WTC11 (cell line): ENCODE results near the gene CNPY3. TPM values are rescaled to one million over a fixed set of nuclear protein-coding genes. Genes with fewer than 3 reads are reported as not detected.

Experiments
- ATAC-seq: fragments of 200-7000 bp; cut with Tn5 transposase; 2 replicates; pipeline ENCODE4 v1.10.0; 2021; ENCODE audit warnings: mild to moderate bottlenecking, moderate library complexity
- CTCF ChIA-PET: fragments of 300-600 bp; sonication (Branson Sonifier 250); formaldehyde crosslinking; loops from one replicate; lab custom pipeline; 2021; ENCODE audit warnings: antibody characterized with exemption; lab: Charles Lee
- POLR2A ChIA-PET: fragments of 350-600 bp; sonication (Branson Sonifier 250); formaldehyde crosslinking; loops from one replicate; lab custom pipeline; 2021; ENCODE audit warnings: antibody characterized with exemption; lab: Charles Lee
- DNase-seq: peaks from one replicate; pipeline ENCODE4 v3.0.0; 2021; ENCODE audit warnings: low spot score
- H3K27ac Mint-ChIP-seq: 2 replicates; pipeline ENCODE4 v1.8.0; 2021; ENCODE audit warnings: mixed read lengths
- H3K27me3 Mint-ChIP-seq: 2 replicates; pipeline ENCODE4 v1.8.0; 2021; ENCODE audit warnings: low read depth, mild to moderate bottlenecking, moderate library complexity, mixed read lengths
- H3K36me3 Mint-ChIP-seq: 2 replicates; pipeline ENCODE4 v1.8.0; 2021; ENCODE audit warnings: mixed read lengths
- H3K4me1 Mint-ChIP-seq: 2 replicates; pipeline ENCODE4 v1.8.0; 2022; ENCODE audit warnings: mixed read lengths
- H3K4me3 Mint-ChIP-seq: 2 replicates; pipeline ENCODE4 v1.8.0; 2021; ENCODE audit warnings: mild to moderate bottlenecking, moderate library complexity, mixed read lengths
- H3K9me3 Mint-ChIP-seq: 2 replicates; pipeline ENCODE4 v1.8.0; 2021; ENCODE audit warnings: mixed read lengths
- CREB1 ChIP-seq: sonication (generic); formaldehyde crosslinking; IDR thresholded peaks from 2 replicates; pipeline ENCODE4 v1.8.0; 2023; ENCODE audit warnings: mild to moderate bottlenecking, missing genetic modification reagents
- CREM ChIP-seq: sonication (generic); formaldehyde crosslinking; IDR thresholded peaks from 2 replicates; pipeline ENCODE4 v1.8.1; 2022; ENCODE audit warnings: mild to moderate bottlenecking, missing genetic modification reagents, moderate library complexity
- ESRRA ChIP-seq: sonication (generic); formaldehyde crosslinking; IDR thresholded peaks from 2 replicates; pipeline ENCODE4 v1.8.1; 2022; ENCODE audit warnings: mild to moderate bottlenecking, missing genetic modification reagents, borderline replicate concordance
- ETV6 ChIP-seq: sonication (generic); formaldehyde crosslinking; IDR thresholded peaks from 2 replicates; pipeline ENCODE4 v1.8.1; 2022; ENCODE audit warnings: mild to moderate bottlenecking, missing genetic modification reagents
- FOXJ3 ChIP-seq: sonication (generic); formaldehyde crosslinking; IDR thresholded peaks from 2 replicates; pipeline ENCODE4 v1.9.0; 2021; ENCODE audit warnings: missing genetic modification reagents, mild to moderate bottlenecking, borderline replicate concordance
- FOXK1 ChIP-seq: sonication (generic); formaldehyde crosslinking; IDR thresholded peaks from 2 replicates; pipeline ENCODE4 v1.8.0; 2022; ENCODE audit warnings: mild to moderate bottlenecking, moderate library complexity, missing genetic modification reagents
- FOXP1 ChIP-seq: sonication (generic); formaldehyde crosslinking; IDR thresholded peaks from 2 replicates; pipeline ENCODE4 v1.8.0; 2022; ENCODE audit warnings: missing genetic modification reagents, mild to moderate bottlenecking, moderate library complexity, borderline replicate concordance
- GABPB1 ChIP-seq: sonication (generic); formaldehyde crosslinking; IDR thresholded peaks from 2 replicates; pipeline ENCODE4 v1.8.1; 2023; ENCODE audit warnings: mild to moderate bottlenecking, missing genetic modification reagents
- JAZF1 ChIP-seq: fragments of 250-450 bp; sonication (Bioruptor Pico); IDR thresholded peaks from 2 replicates; pipeline ENCODE4 v1.9.0; 2021; ENCODE audit warnings: moderate library complexity, mild to moderate bottlenecking, inconsistent platforms
- JUN ChIP-seq: sonication (generic); formaldehyde crosslinking; IDR thresholded peaks from 2 replicates; pipeline ENCODE4 v1.8.0; 2023; ENCODE audit warnings: mild to moderate bottlenecking, missing genetic modification reagents
- MXD4 ChIP-seq: fragments of 250-450 bp; sonication (Bioruptor Pico); IDR thresholded peaks from 2 replicates; pipeline ENCODE4 v1.8.0; 2021; ENCODE audit warnings: mild to moderate bottlenecking, moderate library complexity, borderline replicate concordance
- NFYB ChIP-seq: sonication (generic); formaldehyde crosslinking; conservative IDR thresholded peaks from 2 replicates; pipeline ENCODE4 v1.8.0; 2022; ENCODE audit warnings: low read depth, missing genetic modification reagents
- NR1H2 ChIP-seq: sonication (generic); formaldehyde crosslinking; IDR thresholded peaks from 2 replicates; pipeline ENCODE4 v1.9.0; 2021; ENCODE audit warnings: mild to moderate bottlenecking, moderate library complexity, missing genetic modification reagents
- RELA ChIP-seq: sonication (generic); formaldehyde crosslinking; IDR thresholded peaks from 2 replicates; pipeline ENCODE4 v1.8.1; 2022; ENCODE audit warnings: missing genetic modification reagents, mild to moderate bottlenecking, borderline replicate concordance
- SMAD4 ChIP-seq: sonication (generic); formaldehyde crosslinking; IDR thresholded peaks from 2 replicates; pipeline ENCODE4 v1.8.0; 2022; ENCODE audit warnings: mild to moderate bottlenecking, missing genetic modification reagents
- SOX15 ChIP-seq: fragments of 250-450 bp; sonication (Bioruptor Pico); IDR thresholded peaks from 2 replicates; pipeline ENCODE4 v1.9.0; 2021; ENCODE audit warnings: mild to moderate bottlenecking
- SP1 ChIP-seq: sonication (generic); formaldehyde crosslinking; conservative IDR thresholded peaks from 2 replicates; pipeline ENCODE4 v1.8.1; 2022; ENCODE audit warnings: missing genetic modification reagents
- ZBTB21 ChIP-seq: sonication (generic); formaldehyde crosslinking; IDR thresholded peaks from 2 replicates; pipeline ENCODE4 v1.8.1; 2023; ENCODE audit warnings: mild to moderate bottlenecking, missing genetic modification reagents, borderline replicate concordance
- ZNF232 ChIP-seq: sonication (generic); formaldehyde crosslinking; IDR thresholded peaks from 2 replicates; pipeline ENCODE4 v1.8.0; 2022; ENCODE audit warnings: mild to moderate bottlenecking, missing genetic modification reagents
- ZNF263 ChIP-seq: sonication (generic); formaldehyde crosslinking; IDR thresholded peaks from 2 replicates; pipeline ENCODE4 v1.8.1; 2022; ENCODE audit warnings: low read depth, mild to moderate bottlenecking, moderate library complexity, missing genetic modification reagents
- ZNF416 ChIP-seq: fragments of 250-450 bp; sonication (Bioruptor Pico); IDR thresholded peaks from 2 replicates; pipeline ENCODE4 v1.9.0; 2021; ENCODE audit warnings: mild to moderate bottlenecking, inconsistent platforms
- total RNA-seq: library from RNA; stranded (reverse); gene quantifications from 3 replicates; pipeline ENCODE4 v1.2.3, GENCODE V29; 2021
- TF ChIP-seq, protein P1 (sequence below): sonication (generic); formaldehyde crosslinking; IDR thresholded peaks from 2 replicates; pipeline ENCODE4 v1.8.1; 2023; ENCODE audit warnings: mild to moderate bottlenecking, missing genetic modification reagents
- TF ChIP-seq, protein P2 (sequence below): fragments of 250-450 bp; sonication (Bioruptor Pico); IDR thresholded peaks from 2 replicates; pipeline ENCODE4 v2.1.2; 2022; ENCODE audit warnings: mild to moderate bottlenecking, moderate library complexity
- TF ChIP-seq, protein P3 (sequence below): sonication (generic); formaldehyde crosslinking; IDR thresholded peaks from 2 replicates; pipeline ENCODE4 v1.8.1; 2023; ENCODE audit warnings: mild to moderate bottlenecking, moderate library complexity, missing genetic modification reagents
- TF ChIP-seq, protein P4 (sequence below): sonication (generic); formaldehyde crosslinking; IDR thresholded peaks from 2 replicates; pipeline ENCODE4 v1.8.0; 2022; ENCODE audit warnings: mild to moderate bottlenecking, missing genetic modification reagents

CNPY3 gene
- total RNA-seq, 1 experiment from 2014 or later = 67.0 TPM

DNA sequence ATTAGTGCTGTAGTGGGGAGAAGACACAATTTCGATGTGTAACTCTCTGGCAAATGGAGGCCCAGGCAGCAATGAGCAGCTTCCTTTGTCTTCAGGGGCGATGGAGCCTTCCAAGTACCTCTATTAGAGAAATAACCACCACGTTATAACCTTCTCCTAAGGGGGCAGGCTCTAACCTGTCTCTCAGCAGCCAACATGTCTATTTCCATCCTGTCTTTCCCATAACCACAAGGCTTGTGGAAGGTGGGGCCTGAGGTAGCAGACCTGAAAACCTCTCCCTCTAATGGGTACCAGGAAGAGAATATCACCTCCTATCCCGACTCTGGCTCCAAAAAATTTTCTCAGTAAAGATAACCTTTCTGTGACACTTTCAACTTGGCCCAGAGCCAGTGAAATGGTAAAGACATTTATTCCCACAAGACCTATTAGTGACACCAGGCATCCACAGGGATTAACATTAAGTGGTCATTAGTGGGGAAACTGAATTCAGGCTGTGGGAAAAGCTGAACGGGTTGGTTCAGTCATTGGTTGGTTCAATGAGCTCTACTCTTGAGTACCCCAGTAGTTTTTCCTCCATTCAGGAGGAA lies 45.7 kb downstream of the CNPY3 start:
- CTCF ChIA-PET = interaction anchor here (1.5 kb wide), 1 partner anchor 12 kb away, joined by 6 read pairs; no protein-coding TSS in a partner anchor
- Mint-ChIP-seq H3K4me1 (peaks cover 17% of the 10 kb centered on the region), H3K36me3 (no peaks in the 10 kb centered on the region)

DNA sequence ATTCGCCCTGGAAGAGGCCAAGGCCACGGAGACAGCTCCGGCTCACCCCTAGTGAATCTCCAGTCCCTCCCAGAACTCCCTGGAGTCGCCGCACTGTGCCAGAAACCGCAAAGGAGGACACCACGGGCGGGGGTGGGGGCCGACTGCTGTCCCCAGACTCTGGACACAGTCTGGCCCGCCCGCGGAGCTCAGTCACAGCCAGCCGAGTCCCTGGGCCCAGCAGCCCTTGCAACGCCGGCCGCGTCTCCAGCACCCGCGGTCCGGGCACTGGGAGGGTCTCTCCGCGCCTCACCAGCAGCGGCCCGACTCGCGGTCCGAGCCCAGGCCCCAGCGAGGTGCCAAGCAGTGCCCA lies 49.2 kb downstream of the CNPY3 start:
- Mint-ChIP-seq H3K9me3 (no peaks in the 10 kb centered on the region), H3K36me3 (no peaks in the 10 kb centered on the region), H3K27me3 (no peaks in the 10 kb centered on the region), H3K4me3 (peak overlapping the region; percentile 77), H3K27ac (no peak overlapping the region), H3K4me1 (peaks cover 17% of the 10 kb centered on the region)
- POLR2A ChIA-PET = interaction anchor here (0.6 to 1.9 kb wide), 12 partner anchors 12 to 540 kb away, joined by 3 to 11 read pairs (median 3); partner anchors contain the start of genes CNPY3, GNMT, KLC4 and KLHDC3
- CTCF ChIA-PET = interaction anchor here (1.1 to 3.7 kb wide), 7 partner anchors 10 to 165 kb away, joined by 3 to 19 read pairs (median 5); partner anchors contain the start of genes KLHDC3 and MEA1
- DNase-seq = peak; percentile 40
- TF ChIP-seq SMAD4 = no peak
- no peak for TF ChIP-seq JAZF1
- TF ChIP-seq GABPB1 (CRISPR knock-in tag) = no peak
- TF ChIP-seq CREB1 (CRISPR knock-in tag) = no peak
- no peak for TF ChIP-seq MXD4 (CRISPR knock-in tag)
- no peak for TF ChIP-seq FOXJ3 (CRISPR knock-in tag)
- peak; percentile 22 for ATAC-seq

More for the DNA sequence above, 45.7 kb downstream of the CNPY3 start:
- DNase-seq = no peak
- Mint-ChIP-seq H3K27me3 (no peaks in the 10 kb centered on the region), H3K4me3 (no peak overlapping the region), H3K27ac (no peak overlapping the region), H3K9me3 (no peaks in the 10 kb centered on the region)
- POLR2A ChIA-PET = interaction anchor here (0.6 kb wide), 2 partner anchors 8 to 183 kb away, joined by 3 to 4 read pairs; no protein-coding TSS in a partner anchor
- no peak for TF ChIP-seq NFYB (CRISPR knock-in tag)
- no peak for TF ChIP-seq ZNF232 (CRISPR knock-in tag)
- TF ChIP-seq, protein P1, sequence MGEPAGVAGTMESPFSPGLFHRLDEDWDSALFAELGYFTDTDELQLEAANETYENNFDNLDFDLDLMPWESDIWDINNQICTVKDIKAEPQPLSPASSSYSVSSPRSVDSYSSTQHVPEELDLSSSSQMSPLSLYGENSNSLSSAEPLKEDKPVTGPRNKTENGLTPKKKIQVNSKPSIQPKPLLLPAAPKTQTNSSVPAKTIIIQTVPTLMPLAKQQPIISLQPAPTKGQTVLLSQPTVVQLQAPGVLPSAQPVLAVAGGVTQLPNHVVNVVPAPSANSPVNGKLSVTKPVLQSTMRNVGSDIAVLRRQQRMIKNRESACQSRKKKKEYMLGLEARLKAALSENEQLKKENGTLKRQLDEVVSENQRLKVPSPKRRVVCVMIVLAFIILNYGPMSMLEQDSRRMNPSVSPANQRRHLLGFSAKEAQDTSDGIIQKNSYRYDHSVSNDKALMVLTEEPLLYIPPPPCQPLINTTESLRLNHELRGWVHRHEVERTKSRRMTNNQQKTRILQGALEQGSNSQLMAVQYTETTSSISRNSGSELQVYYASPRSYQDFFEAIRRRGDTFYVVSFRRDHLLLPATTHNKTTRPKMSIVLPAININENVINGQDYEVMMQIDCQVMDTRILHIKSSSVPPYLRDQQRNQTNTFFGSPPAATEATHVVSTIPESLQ = no peak
- no peak for TF ChIP-seq RELA (CRISPR knock-in tag)
- TF ChIP-seq NR1H2 (CRISPR knock-in tag) = no peak
- TF ChIP-seq FOXJ3 (CRISPR knock-in tag) = no peak
- no peak for TF ChIP-seq GABPB1 (CRISPR knock-in tag)
- TF ChIP-seq, protein P2, sequence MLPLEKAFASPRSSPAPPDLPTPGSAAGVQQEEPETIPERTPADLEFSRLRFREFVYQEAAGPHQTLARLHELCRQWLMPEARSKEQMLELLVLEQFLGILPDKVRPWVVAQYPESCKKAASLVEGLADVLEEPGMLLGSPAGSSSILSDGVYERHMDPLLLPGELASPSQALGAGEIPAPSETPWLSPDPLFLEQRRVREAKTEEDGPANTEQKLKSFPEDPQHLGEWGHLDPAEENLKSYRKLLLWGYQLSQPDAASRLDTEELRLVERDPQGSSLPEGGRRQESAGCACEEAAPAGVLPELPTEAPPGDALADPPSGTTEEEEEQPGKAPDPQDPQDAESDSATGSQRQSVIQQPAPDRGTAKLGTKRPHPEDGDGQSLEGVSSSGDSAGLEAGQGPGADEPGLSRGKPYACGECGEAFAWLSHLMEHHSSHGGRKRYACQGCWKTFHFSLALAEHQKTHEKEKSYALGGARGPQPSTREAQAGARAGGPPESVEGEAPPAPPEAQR = no peak
- no peak for ATAC-seq

DNA sequence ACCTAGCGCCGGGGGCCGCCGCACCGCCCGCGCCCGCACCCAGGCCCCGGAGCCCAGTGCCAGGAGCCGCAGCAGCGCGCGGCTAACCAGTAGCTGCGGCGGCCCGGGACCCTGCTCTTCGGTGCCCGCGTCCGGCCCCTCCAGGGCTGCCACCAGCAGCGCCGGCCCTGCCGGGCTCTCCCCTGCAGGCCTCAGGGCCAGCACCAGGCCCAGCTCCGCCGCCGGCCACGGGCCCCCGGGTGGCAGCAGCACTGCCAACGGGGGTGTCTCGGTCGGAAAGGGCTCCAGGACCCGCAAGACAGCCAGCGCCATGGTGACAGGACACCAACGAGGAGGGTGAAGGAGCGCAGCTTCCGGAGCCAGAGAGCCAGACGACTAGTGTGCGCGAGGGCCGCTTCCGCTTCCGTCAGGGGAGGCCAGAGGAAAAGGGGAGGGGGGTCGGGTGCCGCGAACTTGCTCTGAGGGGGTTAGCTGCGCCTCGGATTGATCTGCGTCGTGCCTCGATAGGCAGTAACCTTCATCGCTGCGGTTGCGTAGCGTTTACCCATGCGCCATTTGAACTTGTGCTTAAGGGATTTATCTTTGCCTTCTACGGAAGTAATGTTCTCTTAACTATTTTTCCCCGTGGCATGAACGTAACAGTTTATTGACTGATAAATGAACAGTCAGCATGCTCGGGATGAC lies 49.7 kb downstream of the CNPY3 start, which contains the start of gene PEX6:
PEX6 (minus strand) TSS at position 343 of the 684 bp plus-strand sequence; CDS start at position 312, 31 bp downstream.
- peak within 1 kb of the TSS; percentile 91 for H3K4me3 Mint-ChIP-seq
- no peaks in the 10 kb centered on the region for H3K36me3 Mint-ChIP-seq
- TF ChIP-seq GABPB1 (CRISPR knock-in tag) (peak; percentile 55; the same call in 1 of the 2 replicates), SP1 (CRISPR knock-in tag) (peak; percentile 61; the same call in 1 of the 2 replicates), ESRRA (0 out of 2 replicates have a peak, but pooled peaks have one; percentile 59), FOXK1 (CRISPR knock-in tag) (0 out of 2 replicates have a peak, but pooled peaks have one; percentile 23), CREM (CRISPR knock-in tag) (0 out of 2 replicates have a peak, but pooled peaks have one; percentile 49), ZBTB21 (CRISPR knock-in tag) (no peak), ZNF263 (no peak), JUN (CRISPR knock-in tag) (0 out of 2 replicates have a peak, but pooled peaks have one; percentile 23), FOXP1 (CRISPR knock-in tag) (peak; percentile 14; the same call in 1 of the 2 replicates), SMAD4 (0 out of 2 replicates have a peak, but pooled peaks have one; percentile 7), ETV6 (CRISPR knock-in tag) (peak; percentile 75), ZNF416 (CRISPR knock-in tag) (no peak), SOX15 (CRISPR knock-in tag) (no peak)
- TF ChIP-seq, protein P3, sequence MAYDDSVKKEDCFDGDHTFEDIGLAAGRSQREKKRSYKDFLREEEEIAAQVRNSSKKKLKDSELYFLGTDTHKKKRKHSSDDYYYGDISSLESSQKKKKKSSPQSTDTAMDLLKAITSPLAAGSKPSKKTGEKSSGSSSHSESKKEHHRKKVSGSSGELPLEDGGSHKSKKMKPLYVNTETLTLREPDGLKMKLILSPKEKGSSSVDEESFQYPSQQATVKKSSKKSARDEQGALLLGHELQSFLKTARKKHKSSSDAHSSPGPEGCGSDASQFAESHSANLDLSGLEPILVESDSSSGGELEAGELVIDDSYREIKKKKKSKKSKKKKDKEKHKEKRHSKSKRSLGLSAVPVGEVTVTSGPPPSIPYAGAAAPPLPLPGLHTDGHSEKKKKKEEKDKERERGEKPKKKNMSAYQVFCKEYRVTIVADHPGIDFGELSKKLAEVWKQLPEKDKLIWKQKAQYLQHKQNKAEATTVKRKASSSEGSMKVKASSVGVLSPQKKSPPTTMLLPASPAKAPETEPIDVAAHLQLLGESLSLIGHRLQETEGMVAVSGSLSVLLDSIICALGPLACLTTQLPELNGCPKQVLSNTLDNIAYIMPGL = peak; percentile 85; the same call in 1 of the 2 replicates
- TF ChIP-seq, protein P4, sequence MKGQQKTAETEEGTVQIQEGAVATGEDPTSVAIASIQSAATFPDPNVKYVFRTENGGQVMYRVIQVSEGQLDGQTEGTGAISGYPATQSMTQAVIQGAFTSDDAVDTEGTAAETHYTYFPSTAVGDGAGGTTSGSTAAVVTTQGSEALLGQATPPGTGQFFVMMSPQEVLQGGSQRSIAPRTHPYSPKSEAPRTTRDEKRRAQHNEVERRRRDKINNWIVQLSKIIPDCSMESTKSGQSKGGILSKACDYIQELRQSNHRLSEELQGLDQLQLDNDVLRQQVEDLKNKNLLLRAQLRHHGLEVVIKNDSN (CRISPR knock-in tag) = peak; percentile 50; the same call in 1 of the 2 replicates

More for the DNA sequence above, 49.7 kb downstream of the CNPY3 start, which contains the start of gene PEX6:
- no peaks in the 10 kb centered on the region for H3K27me3 Mint-ChIP-seq
- H3K4me1 Mint-ChIP-seq = peaks cover 21% of the 10 kb centered on the region
- ChIA-PET CTCF (interaction anchor here (1.1 to 3.7 kb wide), 9 partner anchors 10 to 165 kb away, joined by 3 to 19 read pairs (median 5); partner anchors contain the start of genes GNMT, KLHDC3 and MEA1), POLR2A (interaction anchor here (0.6 to 1.9 kb wide), 16 partner anchors 13 to 539 kb away, joined by 3 to 11 read pairs (median 3); partner anchors contain the start of genes CNPY3, GNMT, KLC4 and KLHDC3)
- peak; percentile 86 for DNase-seq
- peak; percentile 88 for ATAC-seq
- no peaks in the 10 kb centered on the region for H3K9me3 Mint-ChIP-seq
- peak within 1 kb of the TSS; percentile 98 for H3K27ac Mint-ChIP-seq
